ENCODE results near the gene NUP107. TPM values are rescaled to one million over a fixed set of nuclear protein-coding genes. Genes with fewer than 3 reads are reported as not detected.
A peak's percentile ranks its signal among the peaks of the same experiment; 100 is the strongest.

The NUP107 gene
- total RNA-seq, 1 experiment from 2014 or later, result 48.1 TPM

GRCh38 chr12:68686262-68686594, 550 bp upstream of the NUP107 start:
- no peak for DNase-seq (ENCODE audit: unreplicated experiment)
- ChIA-PET CTCF (interaction anchor here (0.6 to 1.3 kb wide), 4 partner anchors 10 to 679 kb away, joined by 3 read pairs; no protein-coding TSS in a partner anchor), POLR2A (interaction anchor here (0.6 to 1.8 kb wide), 12 partner anchors 9 to 645 kb away, joined by 3 to 7 read pairs (median 3); partner anchors contain the start of gene MDM1)
- peaks cover 14% of the 10 kb centered on the region for H3K4me1 Mint-ChIP-seq (ENCODE audit: insufficient read depth, unreplicated experiment)
- peaks cover 9% of the 10 kb centered on the region for H3K36me3 Mint-ChIP-seq (ENCODE audit: insufficient read depth, unreplicated experiment)
- no peaks in the 10 kb centered on the region for H3K9me3 Mint-ChIP-seq (ENCODE audit: unreplicated experiment)
- BruUV-seq (replicated peaks), result TSS peak; percentile 93
- H3K27ac Mint-ChIP-seq (ENCODE audit: low read depth, unreplicated experiment), result peak overlapping the region; percentile 97
- H3K27me3 Mint-ChIP-seq (ENCODE audit: insufficient read depth, unreplicated experiment), result no peaks in the 10 kb centered on the region
- TF ChIP-seq CTCF (IDR thresholded peaks at IDR 0.05; ENCODE audit: unreplicated experiment), result no peak
- H3K4me3 Mint-ChIP-seq (ENCODE audit: unreplicated experiment), result peak overlapping the region; percentile 91
- intact Hi-C loops (cut with micrococcal nuclease), result loop anchor here (1.0 to 2.0 kb wide), 2 partner anchors 75 to 327 kb away; partner anchors contain the start of gene RAP1B

GRCh38 chr12:68695454-68695853, 8.7 kb downstream of the NUP107 start:
- H3K4me1 Mint-ChIP-seq (ENCODE audit: insufficient read depth, unreplicated experiment), result no peaks in the 10 kb centered on the region
- CTCF ChIA-PET, result interaction anchor here (0.6 kb wide), 2 partner anchors 9 to 667 kb away, joined by 3 to 5 read pairs; partner anchors contain the start of gene NUP107
- intact Hi-C loops (cut with micrococcal nuclease), result no loop called here
- no peaks in the 10 kb centered on the region for H3K27me3 Mint-ChIP-seq (ENCODE audit: insufficient read depth, unreplicated experiment)
- no TSS peak for BruUV-seq (replicated peaks)
- H3K9me3 Mint-ChIP-seq (ENCODE audit: unreplicated experiment), result no peaks in the 10 kb centered on the region
- DNase-seq (ENCODE audit: unreplicated experiment), result no peak
- POLR2A ChIA-PET, result no interaction called here
- H3K27ac Mint-ChIP-seq (ENCODE audit: low read depth, unreplicated experiment), result no peak overlapping the region
- H3K36me3 Mint-ChIP-seq (ENCODE audit: insufficient read depth, unreplicated experiment), result peaks cover 93% of the 10 kb centered on the region
- H3K4me3 Mint-ChIP-seq (ENCODE audit: unreplicated experiment), result no peak overlapping the region
- no peak for TF ChIP-seq CTCF (IDR thresholded peaks at IDR 0.05; ENCODE audit: unreplicated experiment)

GRCh38 chr12:68699486-68699885, 12.7 kb downstream of the NUP107 start:
- Mint-ChIP-seq H3K4me3 (ENCODE audit: unreplicated experiment) (no peak overlapping the region), H3K4me1 (ENCODE audit: insufficient read depth, unreplicated experiment) (no peaks in the 10 kb centered on the region), H3K36me3 (ENCODE audit: insufficient read depth, unreplicated experiment) (peaks cover 88% of the 10 kb centered on the region), H3K9me3 (ENCODE audit: unreplicated experiment) (no peaks in the 10 kb centered on the region), H3K27me3 (ENCODE audit: insufficient read depth, unreplicated experiment) (no peaks in the 10 kb centered on the region), H3K27ac (ENCODE audit: low read depth, unreplicated experiment) (no peak overlapping the region)
- no TSS peak for BruUV-seq (replicated peaks)
- ChIA-PET CTCF (interaction anchor here (0.5 to 0.6 kb wide), 2 partner anchors 10 to 131 kb away, joined by 3 to 4 read pairs; no protein-coding TSS in a partner anchor), POLR2A (no interaction called here)
- no peak for DNase-seq (ENCODE audit: unreplicated experiment)
- no peak for TF ChIP-seq CTCF (IDR thresholded peaks at IDR 0.05; ENCODE audit: unreplicated experiment)
- intact Hi-C loops (cut with micrococcal nuclease), result no loop called here

- BruUV-seq (replicated peaks), result no TSS peak
- CTCF ChIA-PET, result interaction anchor here (1.4 kb wide), 1 partner anchor 368 kb away, joined by 5 read pairs; no protein-coding TSS in a partner anchor
- H3K9me3 Mint-ChIP-seq (ENCODE audit: unreplicated experiment), result no peaks in the 10 kb centered on the region
- H3K27ac Mint-ChIP-seq (ENCODE audit: low read depth, unreplicated experiment), result no peak overlapping the region
- intact Hi-C loops (cut with micrococcal nuclease), result no loop called here
- no peak for TF ChIP-seq CTCF (IDR thresholded peaks at IDR 0.05; ENCODE audit: unreplicated experiment)
- POLR2A ChIA-PET, result no interaction called here
- no peak overlapping the region for H3K4me3 Mint-ChIP-seq (ENCODE audit: unreplicated experiment)
- DNase-seq (ENCODE audit: unreplicated experiment), result no peak
- H3K4me1 Mint-ChIP-seq (ENCODE audit: insufficient read depth, unreplicated experiment), result no peaks in the 10 kb centered on the region
- H3K27me3 Mint-ChIP-seq (ENCODE audit: insufficient read depth, unreplicated experiment), result no peaks in the 10 kb centered on the region
- H3K36me3 Mint-ChIP-seq (ENCODE audit: insufficient read depth, unreplicated experiment), result peaks cover 65% of the 10 kb centered on the region
Observed at GRCh38 chr12:68727776-68728175, 41.0 kb downstream of the NUP107 start.

Data from MCF 10A (cell line).